ENCODE data around the gene SGMS2.

SGMS2 gene

DNA sequence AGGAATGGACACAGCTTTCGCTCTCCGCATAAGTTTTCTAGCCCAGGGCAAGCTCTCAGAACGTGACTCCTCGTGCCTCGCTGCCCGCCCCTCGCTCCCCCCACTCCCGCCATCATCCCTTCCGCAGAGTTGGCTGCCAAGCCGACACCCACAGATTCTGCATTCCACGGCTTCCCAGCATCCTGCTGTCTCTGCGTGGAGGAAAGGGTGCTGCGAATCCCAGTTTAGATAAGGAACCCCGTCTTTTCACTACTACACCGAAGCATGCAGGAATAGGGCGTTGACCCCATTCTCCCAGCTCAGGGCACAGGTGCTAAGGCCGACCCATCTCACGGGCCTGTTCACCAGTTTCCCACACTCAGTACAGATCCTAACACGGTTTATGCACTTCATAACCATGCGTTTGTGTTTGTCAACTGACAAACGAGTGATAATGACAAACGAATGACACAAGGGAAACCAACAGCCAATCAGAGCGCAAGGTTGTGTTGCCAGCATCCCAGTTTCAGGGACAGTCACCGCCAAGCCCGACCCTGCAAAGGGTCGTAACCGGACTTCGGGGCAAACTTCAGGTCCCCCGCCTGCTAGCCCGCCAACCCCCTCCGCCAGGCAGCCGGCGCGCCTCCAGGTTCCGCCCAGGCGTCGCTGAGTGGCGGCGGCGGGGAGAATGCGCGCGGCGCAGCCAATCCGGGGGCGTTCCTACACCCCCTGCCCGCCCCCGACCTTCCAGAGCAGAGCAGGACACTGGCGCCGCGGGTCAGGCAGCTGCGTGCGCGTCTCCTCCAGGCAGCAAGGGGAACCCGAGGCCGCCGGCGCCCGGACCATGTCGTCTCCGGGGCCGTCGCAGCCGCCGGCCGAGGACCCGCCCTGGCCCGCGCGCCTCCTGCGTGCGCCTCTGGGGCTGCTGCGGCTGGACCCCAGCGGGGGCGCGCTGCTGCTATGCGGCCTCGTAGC lies 106.4 kb downstream of the SGMS2 start, which contains the start of gene CYP2U1:
TSS of gene CYP2U1 (plus strand) at position 729 of the 954 bp plus-strand sequence. CDS start at position 824, 95 bp downstream.
- no peak within 1 kb of the TSS for H3K27ac ChIP-seq

DNA sequence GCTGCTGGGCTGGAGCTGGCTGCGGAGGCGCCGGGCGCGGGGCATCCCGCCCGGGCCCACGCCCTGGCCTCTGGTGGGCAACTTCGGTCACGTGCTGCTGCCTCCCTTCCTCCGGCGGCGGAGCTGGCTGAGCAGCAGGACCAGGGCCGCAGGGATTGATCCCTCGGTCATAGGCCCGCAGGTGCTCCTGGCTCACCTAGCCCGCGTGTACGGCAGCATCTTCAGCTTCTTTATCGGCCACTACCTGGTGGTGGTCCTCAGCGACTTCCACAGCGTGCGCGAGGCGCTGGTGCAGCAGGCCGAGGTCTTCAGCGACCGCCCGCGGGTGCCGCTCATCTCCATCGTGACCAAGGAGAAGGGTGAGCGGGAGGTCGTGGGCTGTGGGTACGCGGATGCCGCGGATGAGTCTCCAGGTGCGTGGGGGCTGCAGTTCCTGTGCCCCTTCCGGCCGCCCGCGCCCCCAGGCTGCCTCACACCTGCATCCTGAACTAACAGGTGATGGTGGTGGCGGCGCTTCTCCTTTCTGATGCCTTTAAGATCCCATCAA lies 107.1 kb downstream of the SGMS2 start:
- Histone ChIP-seq H3K9me3 (no peaks in the 10 kb centered on the region), H3K36me3 (no peaks in the 10 kb centered on the region), H3K4me3 (ENCODE audit: low read depth in 1 of 2, low read length in 1 of 2) (peak overlapping the region; percentile 50 to 68), H3K27ac (no peak overlapping the region), H3K4me1 (ENCODE audit: control insufficient read depth in 1 of 2, insufficient read depth in 1 of 2, low read depth in 1 of 2, low read length in 1 of 2) (peaks cover 14 to 17% of the 10 kb centered on the region in 2 experiments), H3K27me3 (peaks cover 60% of the 10 kb centered on the region)
- TF ChIP-seq, protein P1, sequence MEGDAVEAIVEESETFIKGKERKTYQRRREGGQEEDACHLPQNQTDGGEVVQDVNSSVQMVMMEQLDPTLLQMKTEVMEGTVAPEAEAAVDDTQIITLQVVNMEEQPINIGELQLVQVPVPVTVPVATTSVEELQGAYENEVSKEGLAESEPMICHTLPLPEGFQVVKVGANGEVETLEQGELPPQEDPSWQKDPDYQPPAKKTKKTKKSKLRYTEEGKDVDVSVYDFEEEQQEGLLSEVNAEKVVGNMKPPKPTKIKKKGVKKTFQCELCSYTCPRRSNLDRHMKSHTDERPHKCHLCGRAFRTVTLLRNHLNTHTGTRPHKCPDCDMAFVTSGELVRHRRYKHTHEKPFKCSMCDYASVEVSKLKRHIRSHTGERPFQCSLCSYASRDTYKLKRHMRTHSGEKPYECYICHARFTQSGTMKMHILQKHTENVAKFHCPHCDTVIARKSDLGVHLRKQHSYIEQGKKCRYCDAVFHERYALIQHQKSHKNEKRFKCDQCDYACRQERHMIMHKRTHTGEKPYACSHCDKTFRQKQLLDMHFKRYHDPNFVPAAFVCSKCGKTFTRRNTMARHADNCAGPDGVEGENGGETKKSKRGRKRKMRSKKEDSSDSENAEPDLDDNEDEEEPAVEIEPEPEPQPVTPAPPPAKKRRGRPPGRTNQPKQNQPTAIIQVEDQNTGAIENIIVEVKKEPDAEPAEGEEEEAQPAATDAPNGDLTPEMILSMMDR (IDR thresholded peaks at IDR 0.05): no peak

More for the DNA sequence above, 106.4 kb downstream of the SGMS2 start, which contains the start of gene CYP2U1:
- Histone ChIP-seq H3K9me3 (no peaks in the 10 kb centered on the region), H3K36me3 (no peaks in the 10 kb centered on the region), H3K4me1 (ENCODE audit: control insufficient read depth in 1 of 2, insufficient read depth in 1 of 2, low read depth in 1 of 2, low read length in 1 of 2) (peaks cover 14 to 17% of the 10 kb centered on the region in 2 experiments), H3K4me3 (ENCODE audit: low read depth in 1 of 2, low read length in 1 of 2) (peak within 1 kb of the TSS; percentile 50 to 68), H3K27me3 (peaks cover 60% of the 10 kb centered on the region)
- TF ChIP-seq, protein P1 (IDR thresholded peaks at IDR 0.05): peak; percentile 17

DNA sequence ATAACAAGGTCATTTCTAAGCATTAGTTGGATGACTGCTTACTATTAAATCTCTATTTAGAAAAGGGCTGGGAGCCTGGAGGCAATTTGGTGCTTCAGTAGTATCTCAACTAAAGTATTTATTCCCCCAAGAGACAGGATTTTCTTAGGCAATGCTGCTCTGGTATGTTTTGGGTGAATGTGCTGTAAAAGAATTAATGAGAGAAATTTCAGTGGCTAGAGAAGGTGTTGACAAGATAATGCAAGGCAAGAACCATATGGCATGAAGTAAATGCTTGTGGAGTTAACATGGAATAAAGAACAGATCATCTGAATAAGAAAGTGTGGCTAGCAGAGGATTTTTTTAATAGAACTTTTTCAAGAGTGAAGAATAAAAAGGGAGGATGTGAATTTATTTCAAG lies 110.5 kb downstream of the SGMS2 start:
- peaks cover 44% of the 10 kb centered on the region for H3K27me3 ChIP-seq
- H3K4me1 ChIP-seq (ENCODE audit: control insufficient read depth in 1 of 2, insufficient read depth in 1 of 2, low read depth in 1 of 2, low read length in 1 of 2): peaks cover 14 to 17% of the 10 kb centered on the region in 2 experiments
- H3K36me3 ChIP-seq: no peaks in the 10 kb centered on the region
- TF ChIP-seq, protein P1 (IDR thresholded peaks at IDR 0.05): no peak
- no peak overlapping the region for H3K27ac ChIP-seq
- no peaks in the 10 kb centered on the region for H3K9me3 ChIP-seq
- H3K4me3 ChIP-seq (ENCODE audit: low read depth in 1 of 2, low read length in 1 of 2): no peak overlapping the region

DNA sequence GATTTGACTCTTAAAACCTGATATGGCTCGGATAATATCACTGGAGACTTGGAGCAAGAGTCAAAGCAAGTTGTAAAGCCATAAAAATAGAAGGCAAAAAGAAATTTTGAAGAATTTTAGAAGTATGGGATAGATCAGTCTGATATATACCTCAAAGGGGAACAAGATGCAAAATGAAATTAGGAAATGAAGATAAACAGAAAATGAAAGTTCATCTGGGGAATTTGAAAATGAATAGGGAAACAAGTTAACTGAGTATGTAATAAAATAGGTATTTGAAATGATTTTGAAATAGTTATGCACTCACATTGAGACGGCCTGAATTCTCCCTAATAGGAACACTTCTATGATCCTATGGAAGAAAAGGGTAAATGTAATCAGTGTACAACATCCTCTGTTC lies 112.3 kb downstream of the SGMS2 start:
- TF ChIP-seq, protein P1 (IDR thresholded peaks at IDR 0.05): no peak
- Histone ChIP-seq H3K9me3 (no peaks in the 10 kb centered on the region), H3K4me1 (ENCODE audit: control insufficient read depth in 1 of 2, insufficient read depth in 1 of 2, low read depth in 1 of 2, low read length in 1 of 2) (peaks cover 3 to 4% of the 10 kb centered on the region in 2 experiments), H3K27ac (no peak overlapping the region), H3K4me3 (ENCODE audit: low read depth in 1 of 2, low read length in 1 of 2) (no peak overlapping the region), H3K36me3 (no peaks in the 10 kb centered on the region), H3K27me3 (peaks cover 27% of the 10 kb centered on the region)

DNA sequence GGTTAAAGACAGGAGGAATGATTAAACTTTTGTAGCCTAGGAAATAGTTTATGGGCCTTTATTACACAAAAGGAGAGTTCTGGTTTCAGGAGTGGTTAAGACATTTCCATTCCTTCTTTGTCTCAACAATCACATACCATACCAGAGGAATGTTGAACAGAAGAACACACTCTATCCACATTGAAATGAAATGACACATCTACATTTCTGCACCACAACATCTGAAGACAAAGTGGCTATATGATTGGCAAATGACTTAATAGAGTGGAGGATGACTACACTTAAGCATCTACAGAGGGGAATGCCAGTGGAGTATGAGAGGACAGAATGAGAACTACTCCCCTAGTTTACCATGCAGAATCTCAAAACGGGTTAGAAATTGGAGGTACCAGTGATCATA lies 114.6 kb downstream of the SGMS2 start:
- no peak overlapping the region for H3K27ac ChIP-seq

More for the DNA sequence above, 114.6 kb downstream of the SGMS2 start:
- TF ChIP-seq, protein P1 (IDR thresholded peaks at IDR 0.05): no peak
- Histone ChIP-seq H3K9me3 (no peaks in the 10 kb centered on the region), H3K4me1 (ENCODE audit: control insufficient read depth in 1 of 2, insufficient read depth in 1 of 2, low read depth in 1 of 2, low read length in 1 of 2) (no peaks in the 10 kb centered on the region), H3K36me3 (no peaks in the 10 kb centered on the region), H3K27me3 (peaks cover 4% of the 10 kb centered on the region), H3K4me3 (ENCODE audit: low read depth in 1 of 2, low read length in 1 of 2) (no peak overlapping the region)
